Right lobe of liver (tissue), 4 donors: ENCODE results near the gene SLC28A1.

ENCODE experiments used
- CTCF ChIP-seq, 4 donors: fragments of 200-600 bp in 3 of 4; fragments of 450-650 bp in 1 of 4; IDR thresholded peaks; one replicate each; pipeline versions ENCODE4 v1.5.1 to v1.8.0; 2016 to 2022; ENCODE audit warnings: antibody characterized with exemption in 4 of 4, mild to moderate bottlenecking in 2 of 4
- POLR2A ChIP-seq: fragments of 450-650 bp; IDR thresholded peaks from one replicate; pipeline ENCODE4 v1.6.1; 2017; ENCODE audit warnings: antibody characterized with exemption, mild to moderate bottlenecking
- donor health status: DM: no; HTN: no; CAD: no.
- donor health status: DM: no; HTN: no; CAD: no.
- donor health status: DM: no; HTN: yes; CAD: no.

- TF ChIP-seq POLR2A (no peak), CTCF (IDR thresholded peaks at IDR 0.05) (no peak)
These were observed 23.3 kb downstream of the SLC28A1 start for GRCh38 chr15:84907731-84908130.
